ENCODE results near the gene SLC10A3.

Gene SLC10A3

GRCh38 chrX:154487518-154488290 is 2.7 kb downstream of the SLC10A3 start:
- no peak for DNase-seq (ENCODE audit: low read depth)
- no peak overlapping the region for H3K4me3 ChIP-seq (ENCODE audit: low read depth, low read length)
- TF ChIP-seq CTCF (IDR thresholded peaks at IDR 0.05; ENCODE audit: low read depth, low read length, missing control alignments) = no peak

- DNase-seq (ENCODE audit: low read depth) = no peak
- TF ChIP-seq CTCF (IDR thresholded peaks at IDR 0.05; ENCODE audit: low read depth, low read length, missing control alignments) = no peak
- peak within 1 kb of the TSS; percentile 81 for H3K4me3 ChIP-seq (ENCODE audit: low read depth, low read length)
Measured at GRCh38 chrX:154486396-154487207, 3.8 kb downstream of the SLC10A3 start, which contains the start of gene UBL4A. Gene UBL4A, minus strand, starts transcription at chrX:154486615. Its CDS starts 31 bp downstream, at chrX:154486584.

GRCh38 chrX:154486052-154486395 is 4.4 kb downstream of the SLC10A3 start:
- no peak for DNase-seq (ENCODE audit: low read depth)
- peak overlapping the region; percentile 81 for H3K4me3 ChIP-seq (ENCODE audit: low read depth, low read length)
- TF ChIP-seq CTCF (IDR thresholded peaks at IDR 0.05; ENCODE audit: low read depth, low read length, missing control alignments) = no peak

- TF ChIP-seq CTCF (IDR thresholded peaks at IDR 0.05; ENCODE audit: low read depth, low read length, missing control alignments) = no peak
- DNase-seq (ENCODE audit: low read depth) = no peak
- H3K4me3 ChIP-seq (ENCODE audit: low read depth, low read length) = peak overlapping the region; percentile 81
Measured at GRCh38 chrX:154485150-154486051, 5.0 kb downstream of the SLC10A3 start.

- no peak overlapping the region; the same call in 1 of the 2 replicates for H3K4me3 ChIP-seq (ENCODE audit: low read depth, low read length)
- no peak for DNase-seq (ENCODE audit: low read depth)
- no peak for TF ChIP-seq CTCF (IDR thresholded peaks at IDR 0.05; ENCODE audit: low read depth, low read length, missing control alignments)
Measured at GRCh38 chrX:154484255-154485149, 5.9 kb downstream of the SLC10A3 start.

GRCh38 chrX:154483325-154483724 is 7.1 kb downstream of the SLC10A3 start:
- no peak for TF ChIP-seq CTCF (IDR thresholded peaks at IDR 0.05; ENCODE audit: low read depth, low read length, missing control alignments)
- H3K4me3 ChIP-seq (ENCODE audit: low read depth, low read length) = no peak overlapping the region
- no peak for DNase-seq (ENCODE audit: low read depth)
